PC-3 (cell line): ENCODE results near the gene SLC38A4. TPM values are rescaled to one million over a fixed set of nuclear protein-coding genes. Genes with fewer than 3 reads are reported as not detected.

ENCODE experiments used
- ATAC-seq: fragments of 200-7000 bp; cut with Tn5 transposase; 2 replicates; pipeline ENCODE4 v1.9.1; 2020; ENCODE audit warnings: mild to moderate bottlenecking, moderate library complexity
- BruUV-seq: library from RNA; stranded (reverse); fragments of 400-500 nt; replicated peaks from 2 replicates; lab custom pipeline; 2021; lab: Mats Ljungman, UMichigan
- CTCF ChIA-PET: fragments of 300-600 bp; sonication (Branson Sonifier 250); formaldehyde crosslinking; loops from one replicate; lab custom pipeline; 2022; ENCODE audit warnings: antibody characterized with exemption; lab: Charles Lee
- POLR2A ChIA-PET: fragments of 300-600 bp; sonication (Branson Sonifier 250); formaldehyde crosslinking; loops from one replicate; lab custom pipeline; 2022; ENCODE audit warnings: antibody characterized with exemption; ENCODE audit not compliant: unreplicated experiment; lab: Charles Lee
- DNase-seq: peaks from one replicate; pipeline ENCODE4 v3.0.0-alpha.2; 2015
- H2AFZ ChIP-seq: fragments of 300-600 bp; sonication (generic); 2 replicates; pipeline ENCODE4 v1.6.0; 2016; ENCODE audit warnings: antibody characterized with exemption, low read length
- H3F3A ChIP-seq: fragments of 300-600 bp; sonication (generic); one replicate; pipeline ENCODE4 v1.6.0; 2017; ENCODE audit warnings: antibody characterized with exemption, low read length, control low read depth, mild to moderate bottlenecking; ENCODE audit not compliant: unreplicated experiment
- H3K27ac ChIP-seq: fragments of 300-600 bp; sonication (generic); 2 replicates; pipeline ENCODE4 v1.5.1; 2016; ENCODE audit warnings: mild to moderate bottlenecking, low read length
- H3K27me3 ChIP-seq: fragments of 300-600 bp; sonication (generic); 2 replicates; pipeline ENCODE4 v1.6.1; 2016; ENCODE audit warnings: low read length, mixed read lengths
- H3K36me3 ChIP-seq: fragments of 300-600 bp; sonication (generic); 2 replicates; pipeline ENCODE4 v1.6.1; 2016; ENCODE audit warnings: low read depth, mixed run types, low read length, mixed read lengths
- H3K4me1 ChIP-seq: fragments of 300-600 bp; sonication (generic); 2 replicates; pipeline ENCODE4 v1.5.1; 2016; ENCODE audit warnings: low read length; ENCODE audit not compliant: insufficient read depth
- H3K4me2 ChIP-seq: fragments of 300-600 bp; sonication (generic); 2 replicates; pipeline ENCODE4 v1.6.0; 2016; ENCODE audit warnings: low read length
- H3K4me3 ChIP-seq: fragments of 300-600 bp; sonication (generic); 2 replicates; pipeline ENCODE4 v1.5.1; 2016; ENCODE audit warnings: mild to moderate bottlenecking, low read length, mixed read lengths
- H3K79me2 ChIP-seq: fragments of 300-600 bp; sonication (generic); 2 replicates; pipeline ENCODE4 v1.6.1; 2017; ENCODE audit warnings: low read length, mixed read lengths
- H3K9ac ChIP-seq: fragments of 300-600 bp; sonication (generic); 2 replicates; pipeline ENCODE4 v1.6.0; 2016; ENCODE audit warnings: mild to moderate bottlenecking, low read length
- H3K9me2 ChIP-seq: fragments of 300-600 bp; sonication (generic); replicated peaks from 2 replicates; pipeline ENCODE4 v1.6.1; 2016; ENCODE audit warnings: mixed run types, low read length, mixed read lengths
- H3K9me3 ChIP-seq: fragments of 300-600 bp; sonication (generic); 2 replicates; pipeline ENCODE4 v1.6.1; 2016; ENCODE audit warnings: low read length, mixed read lengths
- H4K20me1 ChIP-seq: fragments of 300-600 bp; sonication (generic); 2 replicates; pipeline ENCODE4 v1.6.1; 2016; ENCODE audit warnings: low read length, mixed read lengths
- EZH2 ChIP-seq: fragments of 300-600 bp; sonication (generic); IDR thresholded peaks from one replicate; pipeline ENCODE4 v1.6.1; 2017; ENCODE audit warnings: antibody characterized with exemption, mild to moderate bottlenecking, low read length; ENCODE audit not compliant: unreplicated experiment
- EZH2phosphoT487 ChIP-seq: fragments of 300-600 bp; sonication (generic); IDR thresholded peaks from 2 replicates; pipeline ENCODE4 v1.6.1; 2018; ENCODE audit warnings: mild to moderate bottlenecking, antibody characterized with exemption, low read length, borderline replicate concordance
- intact Hi-C: fragments of 100-400 bp; cut with micrococcal nuclease; formaldehyde crosslinking; loops from 2 replicates; pipeline ENCODE4 v1.9.0; 2023
- total RNA-seq: library from RNA; depleted of rRNA; stranded (reverse); fragments of >200 nt; gene quantifications from 2 replicates; pipeline ENCODE4 v1.2.3, GENCODE V29; 2014
- TF ChIP-seq, protein P1 (sequence below): fragments of 300-600 bp; sonication (generic); conservative IDR thresholded peaks from 2 replicates; pipeline ENCODE4 v1.5.1; 2017; ENCODE audit warnings: antibody characterized with exemption, low read depth, mild to moderate bottlenecking, low read length

The SLC38A4 gene
- total RNA-seq, 1 experiment from 2014 or later = not detected

DNA sequence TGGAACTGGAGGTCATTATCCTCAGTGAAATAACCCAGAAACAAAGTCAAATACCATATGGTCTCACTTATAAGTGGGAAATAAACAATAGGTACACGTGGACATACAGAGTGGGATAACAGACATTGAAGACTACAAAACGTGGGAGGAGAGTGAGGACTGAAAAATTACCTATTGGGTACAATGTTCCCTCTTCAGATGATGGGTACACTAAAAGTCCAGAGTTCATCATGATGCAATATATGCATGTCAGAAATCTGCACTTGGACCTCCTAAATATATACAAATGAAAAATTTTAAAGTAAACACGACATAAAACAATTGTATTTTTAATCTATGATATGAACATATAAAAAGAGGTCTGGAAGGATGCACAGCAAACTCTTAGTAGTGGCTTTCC lies 71.2 kb downstream of the SLC38A4 start:
- Histone ChIP-seq H3K4me3 (no peak overlapping the region), H3K9me2 (no peaks in the 10 kb centered on the region), H3K36me3 (no peaks in the 10 kb centered on the region), H2AFZ (no peak overlapping the region), H4K20me1 (no peaks in the 10 kb centered on the region), H3K9ac (no peak overlapping the region), H3K4me1 (peaks cover 16% of the 10 kb centered on the region), H3K4me2 (no peak overlapping the region), H3F3A (peaks cover 7% of the 10 kb centered on the region), H3K27me3 (no peaks in the 10 kb centered on the region), H3K79me2 (no peaks in the 10 kb centered on the region), H3K9me3 (no peaks in the 10 kb centered on the region), H3K27ac (no peak overlapping the region)
- no TSS peak for BruUV-seq
- CTCF ChIA-PET = no interaction called here
- intact Hi-C loops = no loop called here
- TF ChIP-seq EZH2 = no peak
- TF ChIP-seq, protein P1, sequence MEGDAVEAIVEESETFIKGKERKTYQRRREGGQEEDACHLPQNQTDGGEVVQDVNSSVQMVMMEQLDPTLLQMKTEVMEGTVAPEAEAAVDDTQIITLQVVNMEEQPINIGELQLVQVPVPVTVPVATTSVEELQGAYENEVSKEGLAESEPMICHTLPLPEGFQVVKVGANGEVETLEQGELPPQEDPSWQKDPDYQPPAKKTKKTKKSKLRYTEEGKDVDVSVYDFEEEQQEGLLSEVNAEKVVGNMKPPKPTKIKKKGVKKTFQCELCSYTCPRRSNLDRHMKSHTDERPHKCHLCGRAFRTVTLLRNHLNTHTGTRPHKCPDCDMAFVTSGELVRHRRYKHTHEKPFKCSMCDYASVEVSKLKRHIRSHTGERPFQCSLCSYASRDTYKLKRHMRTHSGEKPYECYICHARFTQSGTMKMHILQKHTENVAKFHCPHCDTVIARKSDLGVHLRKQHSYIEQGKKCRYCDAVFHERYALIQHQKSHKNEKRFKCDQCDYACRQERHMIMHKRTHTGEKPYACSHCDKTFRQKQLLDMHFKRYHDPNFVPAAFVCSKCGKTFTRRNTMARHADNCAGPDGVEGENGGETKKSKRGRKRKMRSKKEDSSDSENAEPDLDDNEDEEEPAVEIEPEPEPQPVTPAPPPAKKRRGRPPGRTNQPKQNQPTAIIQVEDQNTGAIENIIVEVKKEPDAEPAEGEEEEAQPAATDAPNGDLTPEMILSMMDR = no peak
- DNase-seq (no peak), ATAC-seq (no peak)
- POLR2A ChIA-PET = no interaction called here

DNA sequence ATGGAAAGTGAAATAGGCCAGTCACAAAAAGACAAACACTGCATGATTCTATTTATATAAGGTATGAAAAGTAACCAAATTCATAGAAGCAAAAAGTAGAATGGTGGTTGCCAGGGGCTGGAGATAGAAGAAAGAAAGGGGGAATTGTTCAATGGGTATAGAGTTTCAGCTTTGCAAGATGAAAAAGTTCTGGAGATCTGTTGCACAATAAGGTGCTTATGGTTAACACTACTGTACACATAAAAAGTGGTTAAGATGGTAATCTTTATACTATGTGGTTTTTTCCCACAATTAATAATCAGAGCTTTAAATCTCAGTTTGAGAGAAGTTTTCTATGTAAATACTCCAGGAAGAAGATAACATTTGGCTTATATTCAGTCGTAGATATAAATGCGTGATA lies 73.4 kb downstream of the SLC38A4 start:
- Histone ChIP-seq H3K27me3 (no peaks in the 10 kb centered on the region), H3K4me2 (0 out of 2 replicates have a peak overlapping the region, but pooled peaks have one; percentile 15), H3K9me2 (no peaks in the 10 kb centered on the region), H4K20me1 (no peaks in the 10 kb centered on the region), H3F3A (peaks cover 7% of the 10 kb centered on the region), H3K4me3 (no peak overlapping the region), H3K79me2 (no peaks in the 10 kb centered on the region), H3K27ac (peak overlapping the region; percentile 8), H3K4me1 (peaks cover 16% of the 10 kb centered on the region), H3K9me3 (no peaks in the 10 kb centered on the region), H3K9ac (no peak overlapping the region), H3K36me3 (no peaks in the 10 kb centered on the region), H2AFZ (no peak overlapping the region)
- TF ChIP-seq, protein P1 = no peak
- TF ChIP-seq EZH2phosphoT487 = no peak
- TF ChIP-seq EZH2 = no peak
- CTCF ChIA-PET = no interaction called here
- intact Hi-C loops = no loop called here
- POLR2A ChIA-PET = interaction anchor here (0.6 kb wide), 1 partner anchor 200 kb away, joined by 20 read pairs; no protein-coding TSS in a partner anchor
- no TSS peak for BruUV-seq
- ATAC-seq (peak; percentile 77), DNase-seq (peak; percentile 76)

DNA sequence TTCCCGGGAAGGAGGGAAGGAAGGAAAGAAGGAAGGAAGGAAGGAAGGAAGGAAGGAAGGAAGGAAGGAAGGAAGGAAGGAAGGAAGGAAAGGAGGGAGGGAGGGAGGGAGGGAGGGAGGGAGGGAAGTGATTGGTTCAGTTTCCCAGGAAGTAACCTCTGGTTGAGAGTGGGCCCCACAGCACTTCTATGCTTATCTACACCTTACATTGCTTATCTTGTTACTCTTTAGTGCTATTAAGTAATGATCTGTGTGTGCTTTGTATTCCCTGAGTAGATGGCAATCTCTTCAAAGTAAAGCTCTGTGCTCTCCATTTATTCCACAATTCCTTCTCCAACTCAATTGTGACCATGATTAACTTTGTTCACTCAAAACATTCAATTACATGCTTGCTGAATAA lies 74.6 kb downstream of the SLC38A4 start:
- no peak overlapping the region for H2AFZ ChIP-seq
- no peak for TF ChIP-seq EZH2phosphoT487
- TF ChIP-seq, protein P1 = no peak
- no peak for TF ChIP-seq EZH2
- H3K79me2 ChIP-seq = no peaks in the 10 kb centered on the region
- H3K9me3 ChIP-seq = no peaks in the 10 kb centered on the region
- H3K9ac ChIP-seq = no peak overlapping the region
- intact Hi-C loops = no loop called here
- BruUV-seq = no TSS peak
- ATAC-seq (no peak), DNase-seq (no peak)
- no peaks in the 10 kb centered on the region for H3K27me3 ChIP-seq
- no peak overlapping the region for H3K27ac ChIP-seq
- no peak overlapping the region for H3K4me2 ChIP-seq
- POLR2A ChIA-PET = no interaction called here
- H3K36me3 ChIP-seq = no peaks in the 10 kb centered on the region
- H3K9me2 ChIP-seq = no peaks in the 10 kb centered on the region
- H4K20me1 ChIP-seq = no peaks in the 10 kb centered on the region
- CTCF ChIA-PET = no interaction called here
- H3F3A ChIP-seq = peaks cover 7% of the 10 kb centered on the region
- H3K4me1 ChIP-seq = peaks cover 16% of the 10 kb centered on the region
- H3K4me3 ChIP-seq = no peak overlapping the region
